Heart left ventricle (tissue), 16 donors: ENCODE data around the gene MEOX2. TPM values are rescaled to one million over a fixed set of nuclear protein-coding genes. Genes with fewer than 3 reads are reported as not detected.

Experiments
- ATAC-seq, 4 donors: fragments of 200-7000 bp; cut with Tn5 transposase; one replicate each; pipeline ENCODE4 v1.9.1; 2020 to 2022; ENCODE audit warnings: moderate library complexity in 4 of 4, mild to moderate bottlenecking in 3 of 4, moderate number of reproducible peaks in 1 of 4
- DNase-seq, 5 donors: peaks; one replicate each; pipeline ENCODE4 v3.0.0-alpha.2; 2020
- H3K27ac ChIP-seq, 12 donors: fragments of 200-600 bp; sonication (generic) in 4 of 12; one replicate each; pipeline versions ENCODE4 v1.5.0 to v1.8.0; 2016 to 2022; ENCODE audit warnings: mild to moderate bottlenecking in 2 of 12
- H3K27me3 ChIP-seq, 9 donors: fragments of 200-600 bp; sonication (generic) in 2 of 9; one replicate each; pipeline versions ENCODE4 v1.5.1 to v1.8.0; 2016 to 2022; ENCODE audit warnings: mild to moderate bottlenecking in 3 of 9
- H3K36me3 ChIP-seq, 9 donors: fragments of 200-600 bp; sonication (generic) in 2 of 9; one replicate each; pipeline versions ENCODE4 v1.5.0 to v1.8.0; 2018 to 2022; ENCODE audit warnings: mild to moderate bottlenecking in 2 of 9
- H3K4me1 ChIP-seq, 12 donors: fragments of 200-600 bp; sonication (generic) in 4 of 12; one replicate each; pipeline versions ENCODE4 v1.5.0 to v1.8.0; 2016 to 2022; ENCODE audit warnings: mild to moderate bottlenecking in 3 of 12
- H3K4me3 ChIP-seq, 12 donors: fragments of 200-600 bp; sonication (generic) in 4 of 12; one replicate each; pipeline versions ENCODE4 v1.5.0 to v1.8.0; 2017 to 2022; ENCODE audit warnings: mild to moderate bottlenecking in 9 of 12, moderate library complexity in 4 of 12
- H3K9me3 ChIP-seq, 12 donors: fragments of 200-600 bp; sonication (generic) in 4 of 12; one replicate each; pipeline versions ENCODE4 v1.5.0 to v1.8.0; 2016 to 2022; ENCODE audit warnings: mild to moderate bottlenecking in 1 of 12
- CTCF ChIP-seq, 12 donors: fragments of 200-600 bp; sonication (generic) in 4 of 12; IDR thresholded peaks; one replicate each; pipeline versions ENCODE4 v1.5.0 to v1.8.0; 2018 to 2022; ENCODE audit warnings: antibody characterized with exemption in 12 of 12, mild to moderate bottlenecking in 5 of 12
- POLR2A ChIP-seq, 2 donors: fragments of 450-650 bp; IDR thresholded peaks; one replicate each; pipeline ENCODE4 v1.6.1; 2017; ENCODE audit warnings: antibody characterized with exemption in 2 of 2, mild to moderate bottlenecking in 2 of 2, moderate library complexity in 2 of 2
- WGBS, 4 donors: extraction: QIAGEN DNeasy Blood & Tissue Kit in 2 of 4; methylation state at CpG; one replicate each; pipeline versions ENCODE4 v1.1.5 to v1.1.7; 2013 to 2018; 5-methylcytosine and 5-hydroxymethylcytosine counted together
- intact Hi-C, 10 donors: fragments of 100-400 bp; cut with DNase I; formaldehyde crosslinking; loops; one replicate each; pipeline versions ENCODE4 v1.11.1 to v1.14.2; 2022
- polyA plus RNA-seq, 2 donors: library from polyadenylated mRNA; stranded (reverse); fragments of 200-250 nt; gene quantifications; one replicate each; pipeline ENCODE4 v1.2.3, GENCODE V29; 2013
- total RNA-seq, 9 donors: library from RNA; depleted of rRNA in 2 of 9; stranded (reverse); fragments of >200 nt in 2 of 9; fragmentation: NEBNext Ultra II Directional in 3 of 9; extraction: Animal tissue kit (Norgen Biotek cat#: 25700) in 3 of 9; gene quantifications; one replicate each; pipeline versions ENCODE4 v1.1.0 to v1.2.4, GENCODE V29; 2016 to 2023
- donor health status: ischemic (EF 13 %, LVEDD 7.1; RV severe dilation, severe dysfunction).
- donor health status: healthy with polysubstance abuse.
- donor health status: DM: no; HTN: yes; CAD: no.
- donor health status: DM: no; HTN: no; CAD: no.
- donor health status: ischemic (EF 25% LVEDD 6.9; RV normal size, moderate dysfunction).
- donor health status: ischemic (EF 25% LVEDD 5.7; RV mildly dilated, moderate dysfunction).
- donor health status: healthy.
- donor health status: DM: yes; HTN: yes; CAD: no.
- donor health status: ischemic (EF 35%, LVEDD 5.7; RV mildly dilated, moderate dysfunction).
- donor health status: nonischemic (EF 11% LVEDD 7.7; RV severe dilation, severe dysfunction).
- donor health status: DM: yes; HTN: yes; CAD: no.
- donor health status: PGD.
- donor health status: ischemic (EF 29% LVEDD 5.4; RV normal size, mild dysfunction).
- donor health status: nonischemic (EF 23%, LVEDD 6.1; RV moderate dilation, normal function).

The MEOX2 gene
- total and polyA plus RNA-seq, 11 donors: 5.0 to 17.1 (median 10.5) TPM

DNA sequence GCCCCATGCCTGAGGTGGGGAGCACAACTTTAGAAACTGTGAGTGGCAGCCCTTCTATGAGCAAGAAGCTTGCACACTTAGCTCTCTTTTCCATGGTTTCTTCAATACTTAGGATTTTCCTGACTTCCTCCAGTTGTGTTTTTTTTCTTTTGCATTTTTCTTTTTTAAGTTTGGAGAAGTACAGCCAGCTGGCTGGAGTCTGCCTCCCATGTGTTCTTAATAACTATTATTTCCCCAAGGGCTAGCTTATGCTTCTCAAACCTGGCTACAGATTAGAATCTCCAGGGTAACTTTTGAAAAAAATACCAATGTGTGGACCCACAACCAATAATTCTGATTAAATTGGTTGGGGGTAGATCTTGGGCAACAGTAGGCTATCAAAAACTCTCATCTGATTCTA, 37.4 kb upstream of the MEOX2 start:
- no peak overlapping the region for H3K4me3 ChIP-seq
- H3K36me3 ChIP-seq: no peaks in the 10 kb centered on the region
- no peaks in the 10 kb centered on the region for H3K9me3 ChIP-seq
- H3K27me3 ChIP-seq: no peaks in the 10 kb centered on the region
- DNase-seq (peak in 1 of 5 donors; percentile 24), ATAC-seq (no peak)
- no peak for TF ChIP-seq POLR2A (IDR thresholded peaks at IDR 0.05)
- no peak for TF ChIP-seq CTCF (IDR thresholded peaks at IDR 0.05)
- peaks cover 0 to 16% (median 6%) of the 10 kb centered on the region in 12 donors for H3K4me1 ChIP-seq
- intact Hi-C loops: loop anchor here (5.0 to 10.0 kb wide), 6 partner anchors 341 to 419 kb away; no protein-coding TSS in a partner anchor
- H3K27ac ChIP-seq: peak overlapping the region in 3 of 12 donors; percentile 2 to 37 (median 6)

DNA sequence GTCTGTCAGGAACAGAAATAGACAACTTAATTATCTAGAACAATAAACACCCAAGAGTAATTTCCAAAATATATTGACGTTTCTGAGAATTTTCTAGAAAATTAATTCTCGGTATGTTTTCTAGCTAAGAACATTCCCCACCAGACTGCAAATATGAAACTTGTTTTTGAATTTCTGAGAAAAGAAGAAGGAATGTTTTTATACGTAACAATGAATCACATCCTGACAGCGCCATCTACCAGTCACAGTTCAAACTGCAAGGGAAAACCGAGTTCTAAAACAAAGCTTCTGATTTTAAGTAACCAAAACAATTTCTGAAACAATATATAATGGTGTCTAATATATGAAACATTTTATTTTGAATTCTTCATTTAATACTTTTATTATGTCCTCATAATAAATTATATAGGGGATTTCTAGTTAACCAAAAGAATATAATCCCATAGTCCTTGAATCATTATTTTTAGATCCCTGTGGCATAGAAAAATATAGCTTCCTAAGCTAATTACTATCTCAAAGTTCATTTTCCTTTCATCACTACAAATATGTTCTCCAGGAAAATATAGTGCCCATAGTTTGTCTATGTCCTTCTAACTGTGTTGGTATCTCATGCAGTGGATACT, 34.5 kb upstream of the MEOX2 start:
- intact Hi-C loops: loop anchor here (5.0 to 10.0 kb wide), 6 partner anchors 344 to 416 kb away; no protein-coding TSS in a partner anchor

GRCh38 chr7:15719311-15719710, 32.8 kb upstream of the MEOX2 start:
- Histone ChIP-seq H3K36me3 (no peaks in the 10 kb centered on the region), H3K9me3 (no peaks in the 10 kb centered on the region), H3K27ac (no peak overlapping the region), H3K27me3 (no peaks in the 10 kb centered on the region), H3K4me3 (no peak overlapping the region), H3K4me1 (peaks cover 0 to 14% (median 6%) of the 10 kb centered on the region in 12 donors)
- 87 to 99% (median 93%) methylated on average over 1 of the region's 1 CpG for WGBS, 4 donors
- DNase-seq (no peak), ATAC-seq (no peak)
- intact Hi-C loops: loop anchor here in 2 of 10 donors (5.0 to 10.0 kb wide), 2 partner anchors 395 to 412 kb away; no protein-coding TSS in a partner anchor
- TF ChIP-seq CTCF (IDR thresholded peaks at IDR 0.05) (no peak), POLR2A (IDR thresholded peaks at IDR 0.05) (no peak)

More for the DNA sequence above, 34.5 kb upstream of the MEOX2 start:
- WGBS, 4 donors: 52 to 67% (median 57%) methylated on average over 5 of the region's 5 CpGs
- no peak for ATAC-seq
- Histone ChIP-seq H3K4me1 (peaks cover 0 to 16% (median 6%) of the 10 kb centered on the region in 12 donors), H3K27me3 (no peaks in the 10 kb centered on the region), H3K36me3 (no peaks in the 10 kb centered on the region), H3K27ac (peak overlapping the region in 1 of 12 donors; percentile 17), H3K4me3 (no peak overlapping the region), H3K9me3 (no peaks in the 10 kb centered on the region)
- DNase-seq: peak in 3 of 5 donors; percentile 24 to 33 (median 26)
- TF ChIP-seq CTCF (IDR thresholded peaks at IDR 0.05) (peak; percentile 52 to 86 (median 74)), POLR2A (IDR thresholded peaks at IDR 0.05) (no peak)

DNA sequence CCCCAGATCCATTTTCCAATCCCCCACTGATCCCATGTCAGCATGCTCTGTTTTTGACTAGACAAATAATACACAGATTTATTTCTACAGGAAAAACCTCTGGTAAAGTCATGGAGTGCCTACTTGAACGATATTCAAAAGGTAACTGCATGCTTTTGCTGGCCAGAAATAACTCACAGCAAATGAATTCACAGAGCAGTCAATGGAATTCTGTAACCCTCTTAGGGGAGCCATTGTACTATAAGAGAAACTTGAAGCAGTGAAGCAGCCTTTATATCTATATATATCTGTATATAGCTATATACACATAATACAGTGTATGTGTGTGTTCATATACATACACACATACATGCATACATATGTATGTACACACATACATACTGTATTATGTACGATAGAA, 29.0 kb upstream of the MEOX2 start:
- Histone ChIP-seq H3K4me3 (no peak overlapping the region), H3K36me3 (no peaks in the 10 kb centered on the region), H3K27me3 (no peaks in the 10 kb centered on the region), H3K9me3 (peaks cover 0 to 5% (median 0%) of the 10 kb centered on the region in 12 donors), H3K27ac (no peak overlapping the region), H3K4me1 (no peaks in the 10 kb centered on the region)
- ATAC-seq (peak in 1 of 4 donors; percentile 11), DNase-seq (no peak)
- TF ChIP-seq CTCF (IDR thresholded peaks at IDR 0.05) (peak in 3 of 12 donors; percentile 5 to 30 (median 8)), POLR2A (IDR thresholded peaks at IDR 0.05) (no peak)
- intact Hi-C loops: loop anchor here in 2 of 10 donors (5.0 to 10.0 kb wide), 2 partner anchors 391 to 408 kb away; no protein-coding TSS in a partner anchor
- WGBS, 4 donors: 56 to 65% (median 60%) methylated on average over 2 of the region's 2 CpGs
